HepG2 (cell line): ENCODE results near the gene ZNF581. TPM values are rescaled to one million over a fixed set of nuclear protein-coding genes. Genes with fewer than 3 reads are reported as not detected.

Experiments
- AHDC1 ChIP-seq: sonication (generic); formaldehyde crosslinking; IDR thresholded peaks from 2 replicates; pipeline ENCODE4 v1.5.1; 2020; ENCODE audit warnings: mild to moderate bottlenecking, missing genetic modification reagents, borderline replicate concordance
- CCAR2 ChIP-seq: fragments of 200-400 bp; formaldehyde crosslinking; optimal IDR thresholded peaks from 2 replicates; pipeline ENCODE3; 2018; ENCODE audit warnings: low read depth, mild to moderate bottlenecking, low read length, moderate library complexity
- KDM1A ChIP-seq: IDR thresholded peaks from 2 replicates; pipeline ENCODE4 v1.6.1; 2016; ENCODE audit warnings: missing compliant biosample characterization
- MAFK ChIP-seq, 2 experiments: IDR thresholded peaks in 1 of 2; conservative IDR thresholded peaks in 1 of 2; 2 replicates each; pipeline ENCODE4 v1.6.1; 2011; ENCODE audit warnings: improper control_type of control experiment in 2 of 2, low read length in 2 of 2
- MEIS2 ChIP-seq: sonication (generic); formaldehyde crosslinking; IDR thresholded peaks from 2 replicates; pipeline ENCODE4 v1.9.0; 2021; ENCODE audit warnings: mild to moderate bottlenecking, missing genetic modification reagents
- NCOA1 ChIP-seq: sonication (generic); formaldehyde crosslinking; IDR thresholded peaks from 2 replicates; pipeline ENCODE4 v1.9.0; 2021; ENCODE audit warnings: missing genetic modification reagents
- ONECUT2 ChIP-seq: sonication (generic); formaldehyde crosslinking; IDR thresholded peaks from 2 replicates; pipeline ENCODE4 v1.4.0; 2020; ENCODE audit warnings: missing genetic modification reagents
- PAWR ChIP-seq: sonication (generic); formaldehyde crosslinking; IDR thresholded peaks from 2 replicates; pipeline ENCODE4 v1.4.0; 2020; ENCODE audit warnings: missing genetic modification reagents, mild to moderate bottlenecking, borderline replicate concordance
- PRDM15 ChIP-seq: sonication (generic); formaldehyde crosslinking; IDR thresholded peaks from 2 replicates; pipeline ENCODE4 v1.4.0; 2020; ENCODE audit warnings: missing genetic modification reagents
- SCMH1 ChIP-seq: sonication (generic); formaldehyde crosslinking; IDR thresholded peaks from 2 replicates; pipeline ENCODE4 v1.9.0; 2021; ENCODE audit warnings: missing genetic modification reagents, mild to moderate bottlenecking, borderline replicate concordance
- STAG1 ChIP-seq: sonication (generic); formaldehyde crosslinking; IDR thresholded peaks from 2 replicates; pipeline ENCODE4 v1.4.0; 2020; ENCODE audit warnings: missing genetic modification reagents
- TERF1 ChIP-seq: sonication (generic); formaldehyde crosslinking; IDR thresholded peaks from 2 replicates; pipeline ENCODE4 v1.8.0; 2022; ENCODE audit warnings: mild to moderate bottlenecking, missing genetic modification reagents, moderate library complexity
- ZBTB21 ChIP-seq: sonication (generic); formaldehyde crosslinking; IDR thresholded peaks from 2 replicates; pipeline ENCODE4 v1.4.0; 2020; ENCODE audit warnings: missing genetic modification reagents
- ZMAT3 ChIP-seq: sonication (generic); formaldehyde crosslinking; conservative IDR thresholded peaks from 2 replicates; pipeline ENCODE4 v1.7.0; 2021; ENCODE audit warnings: missing genetic modification reagents
- ZNF225 ChIP-seq: sonication (generic); formaldehyde crosslinking; IDR thresholded peaks from 2 replicates; pipeline ENCODE4 v1.4.0; 2020; ENCODE audit warnings: mild to moderate bottlenecking, missing genetic modification reagents
- ZNF503 ChIP-seq: sonication (generic); formaldehyde crosslinking; IDR thresholded peaks from 2 replicates; pipeline ENCODE4 v1.4.0; 2020; ENCODE audit warnings: missing genetic modification reagents
- ZNF777 ChIP-seq: sonication (generic); formaldehyde crosslinking; IDR thresholded peaks from 2 replicates; pipeline ENCODE4 v1.4.0; 2020; ENCODE audit warnings: missing genetic modification reagents
- polyA plus RNA-seq, 8 experiments: library from polyadenylated mRNA; depleted of rRNA in 3 of 8; stranded (reverse) in 7 of 8; unstranded in 1 of 8; fragments of >200 nt; fragmentation: Illumina TruSeq in 4 of 8; extraction: Trizol in 4 of 8; gene quantifications; 2 replicates each; pipeline versions ENCODE4 v1.2.1 to v1.2.3, GENCODE V29; 2011 to 2016; ENCODE audit warnings: low read depth in 4 of 8, missing spikeins in 1 of 8, mixed read lengths in 1 of 8; ENCODE audit not compliant: insufficient read depth in 1 of 8
- total RNA-seq, 5 experiments: library from RNA; depleted of rRNA; stranded (reverse); fragments of >200 nt; fragmentation: Illumina TruSeq; extraction: Trizol; gene quantifications; 2 replicates each; pipeline ENCODE4 v1.2.3, GENCODE V29; 2016; ENCODE audit warnings: low read depth in 1 of 5

Gene ZNF581
- total and polyA plus RNA-seq, 2 of the 13 experiments (the other 11 are each of a cell fraction or from before 2014, with no cell fraction given): 19.6 to 49.5 TPM

GRCh38 chr19:55653651-55654322 is 10.3 kb downstream of the ZNF581 start (continued):
- TF ChIP-seq MAFK (conservative IDR thresholded peaks at IDR 0.05 in 1 of 2, IDR thresholded peaks at IDR 0.05 in 1 of 2; ENCODE audit: low read length in 2 of 2) (peak in 1 of 2 experiments; percentile 0; a peak in 1 of 4 replicates), MEIS2 (CRISPR knock-in tag) (no peak; the same call in 1 of the 2 replicates), KDM1A (CRISPR knock-in tag) (0 out of 2 replicates have a peak, but pooled peaks have one; percentile 49), AHDC1 (CRISPR knock-in tag) (peak; percentile 56; the same call in 1 of the 2 replicates), ZNF777 (CRISPR knock-in tag) (0 out of 2 replicates have a peak, but pooled peaks have one; percentile 31), TERF1 (CRISPR knock-in tag) (no peak), ONECUT2 (CRISPR knock-in tag) (no peak), NCOA1 (CRISPR knock-in tag) (0 out of 2 replicates have a peak, but pooled peaks have one; percentile 67), PAWR (no peak), SCMH1 (CRISPR knock-in tag) (no peak), ZMAT3 (CRISPR knock-in tag) (no peak), ZNF503 (CRISPR knock-in tag) (no peak), PRDM15 (CRISPR knock-in tag) (no peak; the same call in 1 of the 2 replicates), ZNF225 (CRISPR knock-in tag) (no peak), STAG1 (peak; percentile 66), CCAR2 (no peak), ZBTB21 (CRISPR knock-in tag) (no peak)
